ENCODE measurements around the gene ELMOD1.
A peak's percentile ranks its signal among the peaks of the same experiment; 100 is the strongest.
"Not testable (repeated sequence)": the region's sequence is repeated elsewhere in the genome, so short reads cannot be mapped to it uniquely, and the experiment has no call there.

Gene ELMOD1

DNA sequence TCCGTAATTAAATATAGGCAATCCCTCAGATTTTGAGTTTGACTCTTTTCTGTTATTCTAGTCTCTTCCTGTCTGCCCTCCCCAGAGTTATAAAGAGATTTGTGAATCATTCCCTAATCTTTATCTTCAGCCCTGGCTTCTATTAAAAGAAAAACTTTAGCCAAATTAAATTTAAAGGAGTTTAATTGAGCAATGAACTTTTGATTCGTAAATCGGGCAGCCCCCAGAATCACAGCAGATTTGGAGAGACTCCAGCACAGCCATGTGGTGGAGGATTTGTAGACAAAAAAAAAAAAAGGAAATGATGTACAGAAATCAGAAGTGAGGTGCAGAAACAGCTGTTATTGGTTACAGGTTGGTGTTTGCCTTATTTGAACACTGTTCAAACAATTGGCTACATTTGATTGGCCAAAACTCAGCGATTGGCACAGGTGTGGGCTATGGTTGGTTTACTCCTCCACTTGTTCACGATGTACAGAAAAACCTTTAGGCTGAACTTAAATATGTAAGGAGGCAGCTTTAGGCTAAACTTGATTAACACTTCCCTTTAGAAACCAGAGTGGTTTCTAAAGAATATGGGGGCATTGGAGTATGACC, 23.1 kb upstream of the ELMOD1 start:
- H3K4me3 ChIP-seq (ENCODE audit: low read depth, low read length), result no peak overlapping the region

DNA sequence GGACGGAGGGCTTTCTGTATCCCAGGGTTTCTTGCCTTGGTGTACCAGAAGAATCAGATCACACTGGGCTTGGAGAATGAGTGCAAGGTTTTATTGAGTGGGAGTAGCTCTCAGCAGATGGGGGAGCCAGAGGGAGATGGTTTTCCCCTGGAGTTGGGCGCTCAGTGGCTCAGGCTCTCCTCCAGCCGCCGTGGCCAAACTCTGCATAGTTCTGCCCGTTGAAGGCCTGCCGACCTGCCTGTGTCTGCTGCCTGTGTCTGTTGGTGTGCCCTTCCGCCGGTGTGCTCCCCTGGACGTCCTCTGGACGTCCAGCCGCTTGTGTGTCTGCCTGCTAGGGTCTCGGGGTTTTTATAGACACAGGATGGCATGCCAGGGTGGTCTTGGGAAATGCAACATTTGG, 20.9 kb upstream of the ELMOD1 start:
- TF ChIP-seq, protein P1, sequence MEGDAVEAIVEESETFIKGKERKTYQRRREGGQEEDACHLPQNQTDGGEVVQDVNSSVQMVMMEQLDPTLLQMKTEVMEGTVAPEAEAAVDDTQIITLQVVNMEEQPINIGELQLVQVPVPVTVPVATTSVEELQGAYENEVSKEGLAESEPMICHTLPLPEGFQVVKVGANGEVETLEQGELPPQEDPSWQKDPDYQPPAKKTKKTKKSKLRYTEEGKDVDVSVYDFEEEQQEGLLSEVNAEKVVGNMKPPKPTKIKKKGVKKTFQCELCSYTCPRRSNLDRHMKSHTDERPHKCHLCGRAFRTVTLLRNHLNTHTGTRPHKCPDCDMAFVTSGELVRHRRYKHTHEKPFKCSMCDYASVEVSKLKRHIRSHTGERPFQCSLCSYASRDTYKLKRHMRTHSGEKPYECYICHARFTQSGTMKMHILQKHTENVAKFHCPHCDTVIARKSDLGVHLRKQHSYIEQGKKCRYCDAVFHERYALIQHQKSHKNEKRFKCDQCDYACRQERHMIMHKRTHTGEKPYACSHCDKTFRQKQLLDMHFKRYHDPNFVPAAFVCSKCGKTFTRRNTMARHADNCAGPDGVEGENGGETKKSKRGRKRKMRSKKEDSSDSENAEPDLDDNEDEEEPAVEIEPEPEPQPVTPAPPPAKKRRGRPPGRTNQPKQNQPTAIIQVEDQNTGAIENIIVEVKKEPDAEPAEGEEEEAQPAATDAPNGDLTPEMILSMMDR (IDR thresholded peaks at IDR 0.05; ENCODE audit: borderline replicate concordance, insufficient read depth, low read depth, low read length), result no peak
- H3K4me3 ChIP-seq (ENCODE audit: low read depth, low read length), result no peak overlapping the region

More for the DNA sequence above, 23.1 kb upstream of the ELMOD1 start:
- TF ChIP-seq, protein P1 (IDR thresholded peaks at IDR 0.05; ENCODE audit: borderline replicate concordance, insufficient read depth, low read depth, low read length), result no peak

DNA sequence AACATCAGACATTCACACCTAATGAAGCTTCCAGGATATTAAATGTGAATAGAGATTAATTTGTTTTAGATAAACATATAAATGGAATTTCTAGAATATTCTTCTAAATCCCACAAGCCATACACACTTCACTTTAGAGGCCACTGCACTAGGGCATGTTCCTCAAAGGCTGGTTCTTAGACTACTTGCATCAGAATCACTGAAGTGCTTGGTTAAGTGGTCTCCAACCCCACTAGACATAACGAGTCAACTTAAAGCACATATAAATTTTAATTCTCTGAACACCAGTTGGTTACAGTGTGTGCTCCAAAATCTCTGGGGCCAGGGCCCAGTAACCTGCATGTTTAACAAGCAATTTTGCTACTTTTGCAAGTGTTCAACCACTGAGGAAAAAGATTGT, 17.5 kb upstream of the ELMOD1 start:
- H3K4me3 ChIP-seq (ENCODE audit: low read depth, low read length), result no peak overlapping the region
- TF ChIP-seq, protein P1 (IDR thresholded peaks at IDR 0.05; ENCODE audit: borderline replicate concordance, insufficient read depth, low read depth, low read length), result no peak

DNA sequence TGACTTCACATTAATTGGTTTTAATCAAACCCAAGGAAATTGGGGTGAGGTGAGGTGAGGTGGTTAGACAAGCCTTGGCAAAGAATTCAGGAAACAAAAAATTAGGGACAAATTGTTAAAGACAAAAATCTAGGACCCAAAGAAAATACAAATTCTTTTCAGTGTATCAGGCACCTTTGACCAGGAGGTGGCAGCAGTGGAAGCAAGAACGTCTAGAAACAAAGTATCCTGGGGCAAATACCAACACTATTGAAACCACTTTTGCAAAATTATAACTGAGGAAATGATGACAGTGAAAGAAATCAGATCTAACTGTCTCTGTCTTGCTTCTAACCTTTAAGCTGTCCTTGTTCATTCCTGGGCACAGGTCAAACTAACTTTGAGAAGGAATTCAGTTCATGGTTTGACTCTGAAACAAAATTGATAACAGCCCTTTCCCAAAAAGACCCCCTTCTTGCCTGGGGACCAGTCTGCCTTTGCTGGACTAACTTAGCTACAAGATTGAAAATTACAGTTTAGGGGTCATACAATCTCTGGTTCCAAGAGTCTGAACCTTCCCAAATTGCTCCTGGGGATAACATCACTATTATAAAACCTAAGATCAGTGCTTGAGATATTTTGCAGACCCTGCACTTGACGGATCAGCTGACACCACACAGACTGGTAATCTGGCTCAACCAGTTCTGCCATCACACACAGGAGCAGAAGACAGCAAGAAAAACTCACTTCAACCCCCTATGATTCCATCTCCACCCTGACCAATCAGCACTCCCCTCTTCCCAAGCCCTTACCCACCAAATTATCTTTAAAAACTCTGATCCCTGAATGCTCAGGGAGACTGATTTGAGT, 14.2 kb upstream of the ELMOD1 start:
- H3K4me3 ChIP-seq (ENCODE audit: low read depth, low read length), result not testable (repeated sequence)
- TF ChIP-seq, protein P1 (IDR thresholded peaks at IDR 0.05; ENCODE audit: borderline replicate concordance, insufficient read depth, low read depth, low read length), result peak; percentile 61

DNA sequence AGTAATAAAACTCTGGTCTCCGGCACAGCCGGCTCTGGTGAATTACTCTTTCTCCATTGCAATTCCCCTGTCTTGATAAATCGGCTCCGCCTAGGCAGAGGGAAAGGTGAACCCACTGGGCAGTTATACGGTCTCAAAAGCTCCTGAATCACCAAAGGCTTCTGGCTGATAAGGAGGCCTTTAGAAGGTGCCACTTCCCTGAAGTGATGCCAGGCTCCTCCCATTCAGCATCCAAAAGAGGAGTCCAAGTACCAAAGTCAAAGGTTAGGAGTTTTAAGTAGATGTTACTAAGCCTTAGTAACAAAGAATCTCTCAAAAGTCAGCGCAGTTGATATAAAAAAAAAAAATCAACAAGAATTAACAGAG, 13.6 kb upstream of the ELMOD1 start:
- no peak overlapping the region for H3K4me3 ChIP-seq (ENCODE audit: low read depth, low read length)
- TF ChIP-seq, protein P1 (IDR thresholded peaks at IDR 0.05; ENCODE audit: borderline replicate concordance, insufficient read depth, low read depth, low read length), result no peak

DNA sequence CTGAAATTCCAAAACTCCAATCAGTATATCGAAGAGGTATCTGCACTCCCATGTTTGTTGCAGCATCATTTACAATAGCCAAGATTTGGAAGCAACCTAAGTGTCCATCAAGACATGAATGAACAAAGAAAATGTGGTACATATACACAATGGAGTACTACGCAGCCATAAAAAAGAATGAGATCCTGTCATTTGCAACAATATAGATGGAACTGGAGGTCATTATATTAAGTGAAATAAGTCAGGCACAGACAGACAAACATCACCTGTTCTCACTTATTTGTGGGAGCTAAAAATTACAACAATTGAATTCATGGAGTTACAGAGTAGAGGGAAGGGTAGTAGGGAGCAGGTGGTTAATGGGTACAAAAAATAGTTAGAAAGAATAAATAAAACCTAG, 11.8 kb upstream of the ELMOD1 start:
- not testable (repeated sequence) for H3K4me3 ChIP-seq (ENCODE audit: low read depth, low read length)

DNA sequence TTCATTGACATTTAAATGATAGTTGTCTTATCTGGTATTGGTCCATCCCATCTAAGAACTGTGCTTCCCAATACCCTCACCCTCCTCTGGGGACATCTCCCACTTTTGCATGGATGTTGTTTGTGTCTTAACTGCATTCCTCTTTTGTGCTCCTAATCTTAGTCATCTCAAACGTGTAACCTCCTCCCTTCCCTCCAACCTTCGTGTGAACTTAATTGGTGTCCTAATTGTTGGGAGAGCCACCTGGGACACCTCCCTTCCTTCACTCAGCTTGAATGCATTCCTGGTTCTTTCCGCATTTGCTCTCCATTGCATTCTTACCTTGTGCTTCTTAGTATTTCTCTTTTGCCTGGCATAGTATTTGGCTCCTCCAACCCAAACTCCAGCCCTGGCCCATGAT, 9.8 kb upstream of the ELMOD1 start:
- TF ChIP-seq, protein P1 (IDR thresholded peaks at IDR 0.05; ENCODE audit: borderline replicate concordance, insufficient read depth, low read depth, low read length), result no peak
- no peak overlapping the region for H3K4me3 ChIP-seq (ENCODE audit: low read depth, low read length)
